NOMO-1 treated with DMSO at 0.1 percent for 48 hours (cell line): Measurements from ENCODE around the gene SLC29A2.

Source experiments
- DNase-seq: peaks from one replicate; lab custom pipeline; 2025; ENCODE audit not compliant: unreplicated experiment; lab: John Stamatoyannopoulos, UW

SLC29A2 gene

GRCh38 chr11:66371627-66372415, at the start of gene SLC29A2:
TSS of gene SLC29A2 (minus strand) at chr11:66371760. CDS start at chr11:66371591, 169 bp downstream.
- peak; percentile 75 for DNase-seq

GRCh38 chr11:66420671-66421476, 49.3 kb upstream of the SLC29A2 start, which contains the start of gene NPAS4:
TSS of gene NPAS4 (plus strand) at chr11:66421035. CDS start at chr11:66421180, 145 bp downstream.
- no peak for DNase-seq

GRCh38 chr11:66419825-66420224, 48.3 kb upstream of the SLC29A2 start:
- DNase-seq, result no peak

GRCh38 chr11:66418986-66419308, 47.4 kb upstream of the SLC29A2 start:
- DNase-seq, result no peak

- peak; percentile 83 for DNase-seq
Measured at GRCh38 chr11:66418168-66418985, 46.8 kb upstream of the SLC29A2 start.

GRCh38 chr11:66417000-66417399, 45.4 kb upstream of the SLC29A2 start:
- DNase-seq, result no peak

GRCh38 chr11:66415423-66415822, 43.9 kb upstream of the SLC29A2 start:
- no peak for DNase-seq

GRCh38 chr11:66414120-66414934, 42.8 kb upstream of the SLC29A2 start:
- DNase-seq, result no peak

GRCh38 chr11:66413167-66413566, 41.6 kb upstream of the SLC29A2 start:
- no peak for DNase-seq

- no peak for DNase-seq
Measured at GRCh38 chr11:66412110-66412509, 40.5 kb upstream of the SLC29A2 start.

- no peak for DNase-seq
Measured at GRCh38 chr11:66411323-66411722, 39.8 kb upstream of the SLC29A2 start.

- no peak for DNase-seq
Measured at GRCh38 chr11:66410191-66410590, 38.6 kb upstream of the SLC29A2 start.

GRCh38 chr11:66409226-66409625, 37.7 kb upstream of the SLC29A2 start:
- DNase-seq, result no peak

GRCh38 chr11:66408488-66409214, 37.1 kb upstream of the SLC29A2 start:
- peak; percentile 81 for DNase-seq

- DNase-seq, result no peak
Measured at GRCh38 chr11:66407651-66408050, 36.1 kb upstream of the SLC29A2 start.

GRCh38 chr11:66393954-66394353, 22.4 kb upstream of the SLC29A2 start:
- no peak for DNase-seq

GRCh38 chr11:66391322-66391721, 19.8 kb upstream of the SLC29A2 start:
- peak; percentile 15 for DNase-seq

GRCh38 chr11:66388780-66389386, 17.3 kb upstream of the SLC29A2 start:
- DNase-seq, result peak; percentile 69
